ENCODE results near the gene SLC12A9.

SLC12A9 gene

GRCh38 chr7:100914208-100914878, 61.8 kb downstream of the SLC12A9 start:
- no peak for DNase-seq (ENCODE audit: low read depth, low spot score)
- H3K4me3 ChIP-seq (ENCODE audit: low read depth, low read length) = no peak overlapping the region
- ChIA-PET POLR2A (no interaction called here), CTCF (no interaction called here)
- no peak for TF ChIP-seq CTCF (IDR thresholded peaks at IDR 0.05; ENCODE audit: insufficient read depth, low read length, missing control alignments)

- no peak for TF ChIP-seq CTCF (IDR thresholded peaks at IDR 0.05; ENCODE audit: insufficient read depth, low read length, missing control alignments)
- DNase-seq (ENCODE audit: low read depth, low spot score) = no peak
- ChIA-PET POLR2A (no interaction called here), CTCF (no interaction called here)
- H3K4me3 ChIP-seq (ENCODE audit: low read depth, low read length) = no peak overlapping the region
Measured at GRCh38 chr7:100914879-100915447, 62.5 kb downstream of the SLC12A9 start.
